Liver (tissue), 3 donors: Measurements from ENCODE around the gene SPEG.

Experiments
- FOXA1 ChIP-seq: IDR thresholded peaks from 2 replicates; pipeline ENCODE4 v1.6.1; 2016; ENCODE audit warnings: antibody characterized with exemption
- GABPA ChIP-seq, 2 donors: IDR thresholded peaks in 1 of 2; conservative IDR thresholded peaks in 1 of 2; 2 replicates each; pipeline ENCODE4 v1.6.1; 2016; ENCODE audit warnings: antibody characterized with exemption in 2 of 2, mild to moderate bottlenecking in 1 of 2, moderate library complexity in 1 of 2
- JUND ChIP-seq, 2 donors: IDR thresholded peaks; 2 replicates each; pipeline ENCODE4 v1.6.1; 2016; ENCODE audit warnings: antibody characterized with exemption in 2 of 2
- RAD21 ChIP-seq, 2 donors: IDR thresholded peaks; 2 replicates each; pipeline ENCODE4 v1.6.1; 2016; ENCODE audit warnings: antibody characterized with exemption in 2 of 2, mild to moderate bottlenecking in 2 of 2
- SP1 ChIP-seq: IDR thresholded peaks from 2 replicates; pipeline ENCODE4 v1.6.1; 2018; ENCODE audit warnings: antibody characterized with exemption, mild to moderate bottlenecking
- TAF1 ChIP-seq: conservative IDR thresholded peaks from 2 replicates; pipeline ENCODE4 v1.6.1; 2016; ENCODE audit warnings: antibody characterized with exemption, mild to moderate bottlenecking
- YY1 ChIP-seq: IDR thresholded peaks from 2 replicates; pipeline ENCODE4 v1.6.1; 2016; ENCODE audit warnings: antibody characterized with exemption, mild to moderate bottlenecking
- TF ChIP-seq, protein P1 (sequence below): fragments of 150-350 bp; IDR thresholded peaks from 2 replicates; pipeline ENCODE4 v1.5.1; 2017; ENCODE audit warnings: improper control_type of control experiment, low read depth, low read length; ENCODE audit not compliant: missing input control
- TF ChIP-seq, protein P2 (sequence below): IDR thresholded peaks from 2 replicates; pipeline ENCODE4 v1.6.1; 2016; ENCODE audit warnings: antibody characterized with exemption
- TF ChIP-seq, protein P3 (sequence below): IDR thresholded peaks from 2 replicates; pipeline ENCODE4 v1.6.1; 2016; ENCODE audit warnings: antibody characterized with exemption
- TF ChIP-seq, protein P4 (sequence below): IDR thresholded peaks from 2 replicates; pipeline ENCODE4 v1.6.1; 2016; ENCODE audit warnings: antibody characterized with exemption, mild to moderate bottlenecking
- donor health status: healthy.
- donor health status: healthy.

DNA sequence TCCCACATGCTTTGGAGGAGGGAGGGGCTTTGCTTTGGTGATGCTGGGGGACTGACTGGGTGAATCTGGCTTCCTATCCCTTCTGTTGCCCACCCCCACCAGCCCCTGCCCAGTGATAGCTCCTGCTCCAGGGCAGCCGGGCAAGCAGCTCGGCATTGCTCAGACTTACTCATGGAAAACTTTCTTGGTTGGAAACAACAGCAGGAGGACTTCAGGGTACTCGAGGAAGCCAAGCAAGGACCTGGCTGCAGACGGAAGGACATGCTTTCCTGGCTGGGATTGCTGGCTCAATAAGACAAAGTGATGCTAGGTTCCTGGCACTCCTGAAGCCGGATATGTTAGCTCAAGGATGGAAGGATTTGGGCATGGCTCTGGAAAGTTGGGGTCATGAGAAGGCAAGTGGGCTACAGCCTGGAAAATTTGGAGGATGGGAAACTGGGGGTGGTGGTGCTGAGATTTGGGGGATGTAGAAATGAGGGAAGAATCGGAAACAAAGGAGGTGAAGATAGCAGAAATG is 3.1 kb downstream of the SPEG start:
- no peak for TF ChIP-seq RAD21 (IDR thresholded peaks at IDR 0.05)
- TF ChIP-seq, protein P1, sequence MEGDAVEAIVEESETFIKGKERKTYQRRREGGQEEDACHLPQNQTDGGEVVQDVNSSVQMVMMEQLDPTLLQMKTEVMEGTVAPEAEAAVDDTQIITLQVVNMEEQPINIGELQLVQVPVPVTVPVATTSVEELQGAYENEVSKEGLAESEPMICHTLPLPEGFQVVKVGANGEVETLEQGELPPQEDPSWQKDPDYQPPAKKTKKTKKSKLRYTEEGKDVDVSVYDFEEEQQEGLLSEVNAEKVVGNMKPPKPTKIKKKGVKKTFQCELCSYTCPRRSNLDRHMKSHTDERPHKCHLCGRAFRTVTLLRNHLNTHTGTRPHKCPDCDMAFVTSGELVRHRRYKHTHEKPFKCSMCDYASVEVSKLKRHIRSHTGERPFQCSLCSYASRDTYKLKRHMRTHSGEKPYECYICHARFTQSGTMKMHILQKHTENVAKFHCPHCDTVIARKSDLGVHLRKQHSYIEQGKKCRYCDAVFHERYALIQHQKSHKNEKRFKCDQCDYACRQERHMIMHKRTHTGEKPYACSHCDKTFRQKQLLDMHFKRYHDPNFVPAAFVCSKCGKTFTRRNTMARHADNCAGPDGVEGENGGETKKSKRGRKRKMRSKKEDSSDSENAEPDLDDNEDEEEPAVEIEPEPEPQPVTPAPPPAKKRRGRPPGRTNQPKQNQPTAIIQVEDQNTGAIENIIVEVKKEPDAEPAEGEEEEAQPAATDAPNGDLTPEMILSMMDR, result no peak
- TF ChIP-seq JUND (IDR thresholded peaks at IDR 0.05), result no peak
- TF ChIP-seq SP1, result no peak
- TF ChIP-seq TAF1, result no peak
- TF ChIP-seq, protein P2, sequence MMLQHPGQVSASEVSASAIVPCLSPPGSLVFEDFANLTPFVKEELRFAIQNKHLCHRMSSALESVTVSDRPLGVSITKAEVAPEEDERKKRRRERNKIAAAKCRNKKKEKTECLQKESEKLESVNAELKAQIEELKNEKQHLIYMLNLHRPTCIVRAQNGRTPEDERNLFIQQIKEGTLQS, result no peak
- no peak for TF ChIP-seq GABPA (IDR thresholded peaks at IDR 0.05 in 1 of 2, conservative IDR thresholded peaks at IDR 0.05 in 1 of 2)
- TF ChIP-seq, protein P3, sequence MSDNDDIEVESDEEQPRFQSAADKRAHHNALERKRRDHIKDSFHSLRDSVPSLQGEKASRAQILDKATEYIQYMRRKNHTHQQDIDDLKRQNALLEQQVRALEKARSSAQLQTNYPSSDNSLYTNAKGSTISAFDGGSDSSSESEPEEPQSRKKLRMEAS, result no peak
- TF ChIP-seq YY1, result no peak
- no peak for TF ChIP-seq FOXA1
- TF ChIP-seq, protein P4, sequence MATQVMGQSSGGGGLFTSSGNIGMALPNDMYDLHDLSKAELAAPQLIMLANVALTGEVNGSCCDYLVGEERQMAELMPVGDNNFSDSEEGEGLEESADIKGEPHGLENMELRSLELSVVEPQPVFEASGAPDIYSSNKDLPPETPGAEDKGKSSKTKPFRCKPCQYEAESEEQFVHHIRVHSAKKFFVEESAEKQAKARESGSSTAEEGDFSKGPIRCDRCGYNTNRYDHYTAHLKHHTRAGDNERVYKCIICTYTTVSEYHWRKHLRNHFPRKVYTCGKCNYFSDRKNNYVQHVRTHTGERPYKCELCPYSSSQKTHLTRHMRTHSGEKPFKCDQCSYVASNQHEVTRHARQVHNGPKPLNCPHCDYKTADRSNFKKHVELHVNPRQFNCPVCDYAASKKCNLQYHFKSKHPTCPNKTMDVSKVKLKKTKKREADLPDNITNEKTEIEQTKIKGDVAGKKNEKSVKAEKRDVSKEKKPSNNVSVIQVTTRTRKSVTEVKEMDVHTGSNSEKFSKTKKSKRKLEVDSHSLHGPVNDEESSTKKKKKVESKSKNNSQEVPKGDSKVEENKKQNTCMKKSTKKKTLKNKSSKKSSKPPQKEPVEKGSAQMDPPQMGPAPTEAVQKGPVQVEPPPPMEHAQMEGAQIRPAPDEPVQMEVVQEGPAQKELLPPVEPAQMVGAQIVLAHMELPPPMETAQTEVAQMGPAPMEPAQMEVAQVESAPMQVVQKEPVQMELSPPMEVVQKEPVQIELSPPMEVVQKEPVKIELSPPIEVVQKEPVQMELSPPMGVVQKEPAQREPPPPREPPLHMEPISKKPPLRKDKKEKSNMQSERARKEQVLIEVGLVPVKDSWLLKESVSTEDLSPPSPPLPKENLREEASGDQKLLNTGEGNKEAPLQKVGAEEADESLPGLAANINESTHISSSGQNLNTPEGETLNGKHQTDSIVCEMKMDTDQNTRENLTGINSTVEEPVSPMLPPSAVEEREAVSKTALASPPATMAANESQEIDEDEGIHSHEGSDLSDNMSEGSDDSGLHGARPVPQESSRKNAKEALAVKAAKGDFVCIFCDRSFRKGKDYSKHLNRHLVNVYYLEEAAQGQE, result no peak
